HG03045 (cell line): ENCODE measurements around the gene BIN1.

Experiments
- ATAC-seq: cut with Tn5 transposase; IDR thresholded peaks from one replicate; pipeline ENCODE4 v1.9.1; 2021; ENCODE audit warnings: mild to moderate bottlenecking, moderate library complexity; ENCODE audit not compliant: unreplicated experiment

BIN1 gene

DNA sequence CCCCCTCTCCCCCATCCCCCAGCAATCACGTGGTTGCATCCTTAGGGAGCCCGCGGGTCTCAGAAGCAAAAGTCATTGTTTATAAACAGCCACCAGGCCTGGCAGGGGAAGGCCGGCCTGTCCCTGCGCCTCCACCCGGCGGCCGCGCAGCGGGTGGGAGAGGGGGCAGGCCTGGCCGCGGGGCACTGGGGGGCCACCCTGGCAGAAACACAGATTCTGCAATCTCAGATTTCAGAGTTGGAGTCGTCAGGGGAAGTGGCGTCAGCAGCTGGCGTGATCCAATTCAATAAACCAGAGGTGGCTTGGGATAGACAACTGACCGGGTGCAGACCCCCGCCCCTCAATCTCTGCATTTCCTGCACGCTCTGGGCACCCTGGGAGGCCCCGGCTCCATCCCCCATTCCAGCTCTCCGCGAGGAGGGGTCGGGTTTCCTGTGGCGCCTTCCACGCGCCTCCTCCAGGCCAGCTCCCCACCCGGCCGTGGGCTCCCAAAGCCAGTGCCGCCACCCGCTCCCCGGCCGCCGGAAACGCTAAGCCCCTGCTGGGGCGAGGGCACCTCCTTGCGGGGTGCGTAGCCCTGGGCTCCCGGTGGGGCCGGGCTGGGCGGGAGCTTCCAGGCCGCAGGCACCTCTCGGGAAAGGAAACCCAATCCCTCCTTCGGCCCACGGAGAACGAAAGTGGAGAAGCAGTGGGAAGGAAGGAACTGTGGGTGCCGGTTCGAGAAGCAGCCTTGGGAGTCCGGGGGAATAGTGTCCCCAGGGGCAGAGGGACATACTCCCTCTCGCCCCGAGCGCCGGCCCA lies 1.1 kb downstream of the BIN1 start:
- peak; percentile 8 for ATAC-seq

DNA sequence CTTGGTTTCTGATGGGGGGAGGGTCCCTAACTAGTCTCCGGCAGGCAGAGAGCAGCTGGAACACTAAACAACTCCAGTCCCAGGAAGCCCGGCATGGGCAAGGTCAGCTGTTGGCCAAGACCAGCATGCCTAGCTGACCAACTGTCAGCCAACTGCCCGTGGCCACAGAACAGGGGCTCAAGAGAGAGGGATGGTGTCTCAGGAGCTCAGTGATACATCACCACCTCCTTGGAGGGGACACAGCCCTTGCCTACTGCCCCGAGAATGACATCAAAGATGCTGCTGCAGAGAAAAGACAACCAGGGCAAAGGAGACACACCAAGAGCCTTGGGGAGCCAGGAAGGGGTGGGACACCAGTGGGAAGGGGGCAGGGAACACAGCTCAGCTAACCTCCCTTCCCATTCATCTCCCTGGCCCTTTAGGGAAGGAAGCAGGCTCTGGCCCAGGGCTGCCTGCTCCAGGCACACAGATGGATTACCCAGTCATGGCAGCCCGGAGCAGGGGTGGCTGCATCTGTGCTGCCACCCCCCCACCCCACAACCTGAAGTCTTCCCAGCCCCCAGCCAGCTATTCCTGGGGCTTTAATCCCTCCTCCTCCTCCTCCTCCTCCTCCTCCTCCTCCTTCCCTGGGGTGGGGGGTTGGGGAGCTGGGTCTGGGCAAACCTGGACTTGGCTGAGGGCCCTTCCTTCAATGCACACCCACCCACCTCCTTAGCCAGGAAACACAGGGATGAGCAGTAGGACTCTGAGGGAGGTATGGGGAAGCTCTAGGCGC lies 1.9 kb downstream of the BIN1 start:
- no peak for ATAC-seq

DNA sequence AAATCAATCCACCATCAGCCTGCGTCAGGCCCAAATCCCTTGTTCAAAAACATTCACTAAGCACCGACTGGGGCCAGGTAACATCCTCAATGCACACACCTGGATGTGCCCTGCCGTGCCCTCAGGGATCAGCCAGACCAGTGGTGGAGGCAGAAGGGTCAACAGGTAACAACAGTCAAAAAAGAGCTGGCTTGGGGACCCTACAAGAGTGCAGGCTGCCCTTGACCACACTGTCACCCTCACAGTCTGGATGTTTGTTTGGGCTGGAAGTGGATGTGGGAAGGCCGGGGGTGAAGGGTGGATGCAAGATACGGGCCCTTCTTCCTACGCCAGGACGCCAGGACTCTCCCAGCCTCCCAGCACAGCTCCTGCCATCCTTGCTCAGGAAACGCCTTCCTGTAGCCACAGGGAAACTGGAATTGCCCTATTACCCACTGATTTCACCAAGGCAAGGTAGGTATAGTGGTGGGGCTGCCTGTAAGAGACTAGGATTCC lies 2.7 kb downstream of the BIN1 start:
- ATAC-seq = no peak

DNA sequence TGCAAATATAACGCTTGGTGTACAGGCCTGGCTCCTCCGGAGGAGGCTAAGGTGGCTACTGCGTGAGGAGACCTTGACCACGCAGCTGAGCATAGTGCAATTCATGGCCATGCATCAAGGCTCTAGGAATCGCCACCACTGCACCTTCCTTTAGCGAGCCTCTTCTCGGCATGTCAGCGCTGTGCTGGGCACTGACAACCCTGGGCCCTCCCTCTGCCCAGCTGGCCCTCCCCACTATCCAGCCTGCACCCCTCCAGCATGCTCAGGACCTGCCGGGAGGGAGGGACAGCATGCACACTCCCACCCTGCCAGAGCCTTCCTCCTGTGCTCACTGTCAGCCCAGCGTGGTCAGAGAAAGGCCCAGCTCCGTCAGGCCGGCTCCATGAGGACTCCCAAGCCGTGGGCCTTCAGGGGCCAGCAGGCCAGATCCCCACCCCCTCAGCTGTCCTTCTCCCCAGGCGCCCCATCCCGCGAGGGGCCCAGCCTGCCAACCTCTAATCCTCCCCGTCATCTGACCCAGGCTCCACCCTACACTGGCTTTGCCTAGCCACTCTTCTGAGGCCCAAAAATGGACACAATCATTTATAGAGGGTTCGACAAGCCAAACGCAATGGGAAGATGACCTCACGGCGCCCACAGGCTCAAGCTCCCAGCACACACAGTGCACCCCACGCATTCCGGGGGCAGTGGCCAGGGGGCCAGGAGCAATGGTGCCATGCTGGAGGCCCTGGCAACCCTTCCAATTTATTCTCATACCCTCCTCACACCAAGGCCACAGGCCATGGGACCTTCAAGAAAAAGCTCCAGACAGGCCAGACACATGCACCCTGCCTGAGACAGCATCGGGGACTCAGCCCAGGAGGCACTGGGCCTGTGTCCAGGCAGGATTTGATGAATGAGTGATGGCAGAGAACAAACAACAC lies 3.5 kb downstream of the BIN1 start:
- ATAC-seq = no peak

DNA sequence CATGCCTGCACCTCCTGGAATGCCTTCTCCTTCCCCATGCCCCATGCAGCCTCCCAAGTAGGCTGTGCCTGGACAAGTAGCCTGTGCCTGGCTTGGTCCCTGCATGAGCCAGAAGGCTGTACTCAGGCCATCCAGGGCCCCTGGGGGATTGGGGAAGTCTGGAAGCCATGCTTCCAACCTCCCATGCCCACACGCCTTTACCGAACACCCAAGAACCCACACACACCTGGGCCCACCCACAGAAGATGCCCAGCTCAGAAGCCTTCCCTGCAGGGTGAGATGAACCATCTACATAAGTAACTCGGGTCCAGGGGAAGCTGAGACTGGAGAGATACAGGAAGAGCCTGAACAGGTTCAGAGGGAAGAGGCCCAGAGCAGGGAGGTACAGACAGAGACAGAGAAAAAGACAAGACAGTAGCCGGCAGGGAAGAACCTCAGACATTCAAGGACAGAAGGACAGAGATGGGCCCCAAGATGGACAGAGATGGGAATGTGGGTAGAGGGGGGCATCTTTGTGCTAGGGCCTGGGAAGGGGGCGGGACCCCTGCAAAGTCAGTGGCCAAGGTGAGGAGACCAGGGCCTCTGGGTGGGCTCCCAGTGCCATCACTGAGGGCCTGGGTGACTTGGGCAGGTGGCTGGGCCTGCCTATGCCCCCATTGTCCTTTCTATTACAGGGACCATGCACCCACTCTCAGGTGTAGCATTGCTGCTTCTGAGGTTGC lies 4.3 kb downstream of the BIN1 start:
- ATAC-seq = no peak

DNA sequence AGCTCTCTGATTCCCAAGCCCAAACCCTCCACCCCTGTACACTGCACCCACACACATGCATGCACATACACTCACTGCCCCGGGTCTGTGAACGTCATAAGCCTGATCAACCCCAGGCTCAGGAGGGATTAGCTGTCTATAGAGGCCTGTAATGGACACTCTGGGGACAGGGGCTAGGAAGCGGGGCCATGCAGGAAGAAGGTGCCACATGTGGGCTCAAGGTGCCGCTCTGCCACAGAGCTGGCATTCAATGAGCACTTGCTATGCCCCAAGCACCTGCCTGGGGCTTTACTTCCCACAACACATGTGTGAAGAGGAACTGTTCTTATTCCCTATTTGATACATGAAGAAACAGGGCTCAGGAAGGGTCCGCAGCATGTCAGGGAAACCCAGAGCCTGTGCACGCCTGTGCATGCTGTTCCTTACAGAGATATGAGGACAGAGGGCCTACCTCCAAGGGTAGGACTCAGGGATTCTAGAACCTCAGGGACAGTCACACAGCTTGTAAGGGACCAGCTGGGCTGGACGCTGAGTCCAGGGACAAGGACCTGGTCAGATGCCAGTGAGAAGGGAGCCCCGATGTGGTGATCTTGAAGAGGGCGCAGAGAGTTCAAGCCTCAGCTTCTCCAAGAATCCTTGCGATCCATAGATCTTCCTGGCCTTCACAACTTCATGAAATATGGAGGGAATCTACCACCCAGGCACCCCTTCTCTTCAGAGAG lies 5.0 kb downstream of the BIN1 start:
- ATAC-seq = no peak

DNA sequence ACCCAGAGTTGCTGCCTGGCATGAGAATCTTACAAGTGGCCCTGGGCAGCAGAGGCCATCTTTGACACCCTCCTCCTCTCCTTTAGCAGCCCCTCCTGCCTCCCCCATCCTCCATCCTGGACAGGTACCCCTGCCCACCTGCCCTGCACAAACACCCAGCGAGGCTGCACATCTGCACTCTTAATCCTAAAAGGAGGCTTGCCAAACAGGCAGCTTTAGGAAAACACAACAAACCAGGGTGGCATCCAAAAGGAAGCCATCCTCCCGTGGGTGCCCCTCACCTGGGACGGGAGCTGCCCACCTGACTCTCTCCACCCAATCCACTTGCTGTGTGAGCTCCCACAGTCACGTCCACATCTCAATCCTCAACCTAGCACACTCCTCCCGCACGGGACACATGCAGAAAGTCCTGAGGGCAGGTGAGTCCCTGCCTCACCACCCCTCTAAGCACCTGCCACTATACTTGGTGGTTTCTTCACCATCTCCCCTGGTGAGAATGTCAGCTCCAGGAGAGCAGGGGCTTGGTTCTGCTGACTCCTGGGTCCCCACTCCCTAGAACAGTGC lies 5.8 kb downstream of the BIN1 start:
- ATAC-seq = no peak

DNA sequence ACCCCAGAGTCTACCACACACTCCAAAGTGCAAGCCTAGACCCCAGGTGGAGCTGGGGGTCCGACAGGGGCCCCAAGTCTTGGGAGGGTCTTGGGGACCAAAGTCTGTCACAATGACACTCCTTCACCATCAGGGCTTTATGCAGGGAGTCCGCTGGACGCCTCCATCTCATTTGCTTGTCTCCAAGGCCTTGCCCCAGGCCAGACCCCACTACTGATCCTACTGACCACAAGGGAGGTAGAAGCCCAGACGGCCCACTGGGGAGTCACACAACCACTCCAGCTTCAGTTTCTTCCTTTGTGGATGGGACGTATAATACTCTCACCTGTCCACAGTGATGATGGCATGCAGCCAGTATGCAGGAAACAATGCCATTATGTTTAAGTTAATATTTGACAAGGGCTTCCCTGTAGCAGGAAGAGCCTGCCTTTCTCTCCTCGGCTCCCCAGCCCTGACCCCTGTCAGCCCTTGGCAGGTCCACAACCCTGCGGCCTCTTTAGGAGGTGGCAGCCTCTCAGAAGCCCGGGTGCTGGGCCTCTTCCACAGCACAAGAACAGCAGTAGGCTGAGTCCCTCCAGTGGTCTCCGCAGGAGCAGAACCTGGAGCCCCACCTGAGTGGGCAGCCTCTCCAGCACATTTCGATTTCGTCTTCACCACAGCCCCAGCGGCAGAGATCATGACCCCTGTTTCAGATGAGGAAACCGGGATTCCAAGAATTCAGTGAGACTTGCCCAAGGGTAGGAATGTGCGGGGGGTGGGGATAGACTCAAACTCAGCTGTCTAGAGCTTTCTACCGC lies 6.5 kb downstream of the BIN1 start:
- ATAC-seq = no peak

DNA sequence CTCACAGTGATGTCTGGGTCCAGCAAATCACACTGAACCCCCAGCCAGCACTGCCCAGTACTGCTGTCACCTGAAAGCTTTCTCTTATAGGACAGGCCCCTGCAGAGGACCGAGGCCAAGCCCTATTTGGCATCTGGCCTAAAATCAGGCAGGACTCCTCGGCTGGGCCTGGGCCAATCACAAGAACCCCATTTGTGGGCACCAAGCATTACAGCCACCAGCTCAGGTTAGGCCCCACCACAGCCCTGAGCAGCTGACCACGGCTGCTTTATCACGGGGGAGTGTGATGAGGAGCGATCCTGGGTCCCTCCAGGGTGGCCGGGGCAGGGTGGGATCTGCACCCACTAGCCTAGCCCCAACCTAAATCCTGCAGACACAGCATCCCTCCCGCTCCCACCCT lies 8.2 kb downstream of the BIN1 start:
- no peak for ATAC-seq

DNA sequence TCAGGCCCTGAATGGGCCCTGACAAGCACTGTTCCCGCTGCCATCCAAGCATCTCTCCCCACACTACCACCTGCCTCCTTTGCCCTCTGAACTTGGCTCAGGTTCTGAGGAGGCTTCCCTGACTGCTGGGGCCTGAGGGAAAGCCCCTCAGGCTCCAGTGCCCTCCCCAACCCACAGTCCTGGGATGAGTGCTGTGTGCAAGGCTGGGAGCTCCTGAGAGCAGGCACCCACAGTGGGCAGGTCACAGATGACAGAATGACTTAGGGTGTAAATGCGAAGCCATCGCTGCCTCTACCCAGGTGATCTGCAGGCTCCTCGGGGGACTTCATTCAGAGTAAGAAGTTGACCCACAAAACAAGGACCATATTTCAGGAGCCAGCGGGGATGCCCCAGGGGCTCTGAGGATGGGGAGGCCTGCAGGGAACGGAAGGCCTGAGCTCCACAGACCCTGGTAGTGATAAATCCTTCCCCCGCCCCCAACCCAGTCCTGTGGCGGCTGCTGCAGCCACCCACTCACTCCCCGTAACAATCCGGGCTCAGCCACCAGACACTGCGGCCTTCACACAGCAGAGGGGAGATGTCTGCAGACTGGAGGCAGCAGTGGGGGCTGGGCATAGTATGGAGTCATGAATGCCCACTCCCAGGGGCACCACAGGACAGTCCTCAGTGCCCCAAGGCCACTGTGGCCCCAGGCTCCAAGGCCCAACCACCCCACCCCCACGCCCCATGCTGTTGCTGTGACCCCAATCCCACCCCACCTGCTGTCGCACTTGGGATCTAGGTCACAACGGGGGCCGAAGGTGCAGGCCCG lies 8.9 kb downstream of the BIN1 start:
- no peak for ATAC-seq

DNA sequence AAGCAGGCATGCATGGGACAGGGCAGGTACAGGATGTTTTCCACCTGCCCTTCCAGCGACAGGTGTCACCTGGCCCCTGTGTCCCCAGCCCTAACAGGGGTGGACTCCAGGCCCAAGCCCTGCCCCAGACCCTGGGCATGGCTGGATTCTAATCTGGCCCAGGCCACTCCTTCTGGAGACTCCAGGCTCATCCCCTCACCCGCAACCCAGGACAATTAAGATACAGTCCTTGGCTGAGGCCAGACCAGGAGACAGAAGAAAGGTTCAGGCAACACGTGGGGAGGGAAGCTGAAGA lies 9.5 kb downstream of the BIN1 start:
- no peak for ATAC-seq

DNA sequence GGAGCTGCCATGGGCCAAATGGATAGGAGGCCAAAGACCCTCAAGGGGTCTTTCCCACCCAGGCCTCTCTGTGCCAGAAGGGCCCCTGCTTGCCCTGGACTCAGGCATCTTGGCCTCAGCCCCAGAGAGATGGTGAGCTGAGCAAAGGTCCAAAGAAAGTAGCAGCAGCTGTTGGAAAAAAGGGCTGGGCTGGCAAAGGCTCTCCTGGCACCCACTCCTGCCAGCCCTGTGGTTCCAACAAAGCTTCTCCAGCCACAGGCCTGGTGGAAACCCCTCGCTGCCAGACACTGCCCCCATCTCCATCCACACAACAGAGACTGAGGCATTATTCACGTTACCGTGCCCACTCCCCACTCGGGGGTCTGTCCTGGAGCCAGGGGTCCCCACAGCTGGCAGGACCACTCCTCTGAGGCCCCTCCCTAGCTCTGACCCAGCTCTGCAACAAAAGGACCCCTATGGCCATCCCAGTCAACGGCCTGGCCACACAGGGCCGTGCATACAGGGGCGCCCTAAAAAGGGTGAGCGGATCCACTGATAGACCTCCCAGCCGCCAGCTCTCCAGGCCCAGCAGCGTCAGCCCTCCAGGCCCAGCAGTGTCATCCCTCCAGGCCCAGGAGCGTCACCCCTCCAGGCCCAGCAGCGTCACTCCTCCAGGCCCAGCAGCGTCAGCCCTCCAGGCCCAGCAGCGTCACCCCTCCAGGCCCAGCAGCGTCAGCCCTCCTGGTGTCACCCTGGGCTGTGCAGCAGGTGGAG lies 10.1 kb downstream of the BIN1 start:
- no peak for ATAC-seq

DNA sequence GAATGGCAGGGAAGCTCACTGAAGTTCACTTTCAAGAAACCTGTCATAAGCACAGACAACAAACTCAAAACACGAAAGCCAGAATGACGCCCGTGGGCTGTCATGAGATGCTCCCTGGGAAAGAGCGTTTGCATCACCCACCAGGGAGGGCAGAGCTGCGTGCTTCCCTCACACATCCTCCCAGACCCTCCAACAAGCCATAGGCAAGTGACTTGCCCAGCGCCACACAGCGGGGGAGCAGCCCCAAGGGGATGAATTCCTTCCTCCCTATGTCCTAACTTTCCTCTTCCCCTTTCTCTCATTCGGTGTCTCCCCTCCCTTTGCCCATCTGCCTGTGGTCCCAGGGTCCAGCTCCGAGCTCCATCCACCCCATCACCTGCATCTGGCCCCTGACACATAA lies 10.7 kb downstream of the BIN1 start:
- ATAC-seq = no peak

DNA sequence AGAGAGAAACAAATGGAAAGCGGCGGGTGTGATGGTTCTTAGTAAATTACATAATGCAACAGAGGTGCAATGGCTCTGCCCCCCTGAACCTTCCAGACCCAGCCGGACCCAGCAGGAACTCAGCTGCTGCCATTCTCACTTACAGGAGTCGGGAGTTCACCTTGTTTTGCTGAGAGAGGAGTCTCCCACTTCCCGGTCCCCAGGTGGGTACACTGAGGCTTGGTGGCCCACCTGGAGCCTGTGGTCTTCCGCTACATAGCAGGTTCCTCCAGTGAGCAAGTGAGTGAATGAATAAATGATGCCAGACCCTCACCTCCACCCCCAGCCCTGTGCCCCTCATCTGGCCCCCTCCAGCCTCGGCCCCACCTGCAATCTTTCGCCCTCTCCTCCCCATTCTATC lies 11.2 kb downstream of the BIN1 start:
- ATAC-seq = no peak

DNA sequence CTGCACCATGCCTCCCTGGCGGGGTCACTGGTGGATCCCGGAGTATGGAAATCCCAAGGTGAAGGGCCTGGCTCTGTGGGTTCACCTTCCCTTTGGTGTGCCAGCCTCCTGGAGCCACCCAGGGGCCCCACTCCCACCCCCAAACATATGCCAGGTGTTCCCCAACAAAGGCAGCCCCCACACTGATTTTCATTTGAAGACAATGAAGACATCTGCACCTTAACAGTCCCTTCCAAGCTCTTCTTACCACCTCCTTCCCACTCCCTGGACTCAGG lies 11.7 kb downstream of the BIN1 start:
- ATAC-seq = no peak

DNA sequence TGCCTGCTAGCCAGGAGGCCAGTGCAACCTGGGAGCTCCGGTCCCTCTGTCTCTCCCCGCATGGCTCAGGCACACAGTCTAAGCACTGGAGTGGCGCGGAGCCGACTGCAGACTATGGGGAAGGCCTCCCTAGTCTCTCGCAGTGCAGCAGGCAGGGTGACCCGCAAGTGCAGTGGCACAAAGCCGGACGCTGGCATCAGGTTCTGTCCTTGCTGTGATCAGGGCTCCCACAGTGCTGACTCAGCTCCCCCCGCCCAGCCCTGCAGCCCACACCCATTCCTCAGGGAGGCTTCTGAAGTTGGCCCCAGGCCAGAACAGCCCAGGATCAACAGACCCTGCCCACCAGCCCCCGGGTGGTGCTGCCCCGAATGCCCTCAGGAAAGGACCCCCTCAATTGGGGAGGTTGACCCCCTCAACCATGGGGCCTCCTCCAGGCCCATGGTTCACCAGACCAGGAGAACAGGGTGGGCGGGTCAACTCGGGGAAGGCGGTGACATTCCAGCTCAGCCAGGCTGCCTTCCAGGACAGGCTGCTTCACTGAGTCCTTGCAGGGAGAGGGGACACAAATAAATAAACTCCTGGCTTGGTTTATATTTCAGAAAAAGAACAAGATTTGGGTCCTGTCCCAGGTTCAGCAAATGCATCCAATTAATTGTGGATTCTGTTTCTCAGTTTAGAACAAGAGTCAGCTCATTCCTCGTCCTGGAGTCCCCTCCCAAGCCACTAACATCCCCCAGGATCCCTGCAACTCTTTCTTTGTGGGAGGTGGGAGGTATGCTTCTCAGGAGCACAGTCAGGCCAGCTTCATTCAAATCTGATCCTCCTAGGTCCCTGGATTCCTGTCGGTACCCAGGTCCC lies 12.2 kb downstream of the BIN1 start:
- ATAC-seq = no peak
